NCI-H1694 treated with DMSO at 0.1 percent for 48 hours (cell line): ENCODE data around the gene DOCK4.

Experiments used
- DNase-seq: peaks from one replicate; lab custom pipeline; 2025; lab: John Stamatoyannopoulos, UW

DOCK4 gene

DNA sequence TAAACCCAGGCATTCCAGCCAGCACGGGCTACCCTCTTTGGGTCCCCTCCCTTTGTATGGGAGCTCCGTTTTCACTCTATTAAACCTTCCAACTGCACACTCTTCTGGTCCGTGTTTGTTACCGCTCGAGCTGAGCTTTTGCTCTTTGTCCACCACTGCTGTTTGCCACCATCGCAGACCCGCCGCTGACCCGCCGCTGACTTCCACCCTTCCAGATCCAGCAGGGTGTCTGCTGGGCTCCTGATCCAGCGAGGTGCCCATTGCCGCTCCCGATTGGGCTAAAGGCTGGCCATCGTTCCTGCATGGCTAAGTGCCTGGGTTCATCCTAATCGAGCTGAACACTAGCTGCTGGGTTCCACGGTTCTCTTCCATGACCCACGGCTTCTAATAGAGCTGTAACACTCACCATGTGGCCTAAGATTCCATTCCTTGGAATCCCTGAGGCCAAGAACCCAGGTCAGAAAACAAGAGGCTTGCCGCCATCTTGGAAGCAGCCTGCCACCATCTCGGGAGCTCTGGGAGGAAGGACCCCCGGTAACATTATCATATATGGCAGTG lies 14.8 kb upstream of the DOCK4 start:
- DNase-seq = no peak

- DNase-seq = no peak
Observed at GRCh38 chr7:112215787-112216186, 9.6 kb upstream of the DOCK4 start.

GRCh38 chr7:112214883-112215282 lies 8.7 kb upstream of the DOCK4 start:
- no peak for DNase-seq

- no peak for DNase-seq
Observed at GRCh38 chr7:112214268-112214667, 8.1 kb upstream of the DOCK4 start.

DNA sequence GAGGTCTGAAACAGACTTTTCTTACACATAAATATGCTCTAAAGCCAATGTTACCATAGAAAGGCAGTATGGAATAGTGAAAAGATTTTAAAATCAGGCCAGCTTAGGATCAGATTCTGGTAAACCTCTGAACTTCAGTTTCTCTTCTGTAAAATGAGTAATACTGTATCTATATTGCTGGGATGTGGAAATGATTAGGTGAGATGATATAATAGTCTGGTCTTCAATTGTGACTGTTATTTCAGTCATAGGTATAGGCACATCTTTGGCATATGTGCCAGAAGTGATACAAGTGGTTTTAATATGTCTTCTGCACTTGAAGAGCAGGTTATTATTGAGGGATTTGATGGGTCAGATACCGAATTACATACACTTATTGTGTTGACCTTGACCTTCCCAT lies 7.5 kb upstream of the DOCK4 start:
- no peak for DNase-seq

DNA sequence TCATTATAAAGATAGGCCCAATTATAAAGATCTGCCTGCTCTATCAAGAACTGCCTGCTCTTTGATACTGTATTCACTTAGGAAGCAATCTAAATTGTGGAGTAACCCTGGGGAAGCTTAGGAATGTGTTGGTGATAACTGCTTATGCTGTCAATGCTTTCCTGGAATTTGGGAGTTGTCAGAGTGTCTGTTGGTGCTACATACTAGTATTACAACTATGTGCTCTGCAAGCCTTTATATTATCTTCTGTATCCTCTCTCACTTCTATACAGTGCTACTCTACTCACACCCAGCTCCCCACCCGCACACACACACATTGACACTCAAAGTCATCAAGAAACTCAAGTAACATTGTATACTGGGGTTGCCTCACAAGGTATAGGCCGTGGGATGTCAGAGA lies 6.4 kb upstream of the DOCK4 start:
- DNase-seq = no peak

GRCh38 chr7:112211348-112211907 lies 5.2 kb upstream of the DOCK4 start:
- no peak for DNase-seq

- no peak for DNase-seq
Observed at GRCh38 chr7:112207765-112208164, 1.6 kb upstream of the DOCK4 start.

- no peak for DNase-seq
Observed at GRCh38 chr7:112206991-112207592, 893 bp upstream of the DOCK4 start.

GRCh38 chr7:112205343-112206237 lies 609 bp downstream of the DOCK4 start:
- DNase-seq = no peak

DNA sequence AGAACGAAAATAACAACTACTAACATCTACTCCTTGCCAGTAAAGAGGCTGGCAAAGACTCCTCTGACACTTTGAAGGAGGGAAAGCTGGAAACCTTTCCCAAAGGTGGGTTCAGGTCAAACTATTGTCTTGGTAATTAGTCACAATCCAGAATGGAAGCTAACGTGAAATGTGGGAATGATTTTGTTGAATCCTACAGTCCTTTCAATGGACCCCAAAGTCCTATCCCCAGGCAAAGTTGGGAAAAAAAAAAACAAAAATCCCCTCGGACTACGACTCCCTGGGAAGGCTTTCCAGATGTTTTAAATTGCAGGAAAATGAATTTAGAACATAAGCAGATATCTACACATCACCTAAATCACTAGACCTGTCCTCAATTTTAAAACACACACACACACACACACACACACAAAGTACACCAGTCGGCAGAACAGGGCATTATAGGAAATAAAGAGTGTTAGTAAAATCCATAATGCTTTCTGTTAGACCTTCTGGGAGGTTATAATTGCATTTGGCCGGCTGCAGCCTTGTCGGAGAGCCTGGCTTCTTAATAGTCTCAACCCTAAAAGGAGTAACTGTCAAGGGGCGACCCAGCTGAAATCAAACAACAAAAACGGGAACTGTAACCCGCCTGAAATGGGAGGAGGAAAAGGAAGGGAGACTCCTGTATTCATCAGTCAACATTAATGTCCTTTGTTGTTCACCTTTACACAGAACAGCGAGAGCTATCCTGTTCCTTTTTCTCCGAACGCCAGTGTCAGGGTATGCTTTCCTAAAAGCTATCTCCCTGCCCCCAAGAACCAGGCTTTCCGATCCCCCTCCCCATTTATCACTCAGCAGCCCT lies 1.5 kb downstream of the DOCK4 start:
- no peak for DNase-seq

- no peak for DNase-seq
Observed at GRCh38 chr7:112203365-112203739, 2.8 kb downstream of the DOCK4 start.

DNA sequence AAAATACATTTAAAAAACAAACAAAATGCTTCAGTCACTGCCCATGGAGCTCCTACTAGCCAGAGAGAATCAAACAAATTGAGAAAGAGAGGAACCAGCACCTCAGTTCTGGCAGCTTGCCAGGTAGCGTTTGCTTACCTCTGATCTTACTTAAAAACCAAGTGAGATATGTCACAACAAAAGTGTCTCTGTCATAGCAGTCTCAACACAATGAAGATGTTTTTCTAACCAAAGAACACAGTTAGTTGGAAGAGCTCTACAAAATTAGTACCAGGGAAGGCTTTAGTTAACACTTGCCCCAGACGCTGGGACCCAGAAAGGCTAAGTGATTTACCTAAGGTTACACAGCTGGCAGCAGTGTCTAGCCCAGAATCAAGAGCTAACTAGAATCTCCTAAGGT lies 3.4 kb downstream of the DOCK4 start:
- DNase-seq = no peak

GRCh38 chr7:112201839-112202238 lies 4.4 kb downstream of the DOCK4 start:
- no peak for DNase-seq

DNA sequence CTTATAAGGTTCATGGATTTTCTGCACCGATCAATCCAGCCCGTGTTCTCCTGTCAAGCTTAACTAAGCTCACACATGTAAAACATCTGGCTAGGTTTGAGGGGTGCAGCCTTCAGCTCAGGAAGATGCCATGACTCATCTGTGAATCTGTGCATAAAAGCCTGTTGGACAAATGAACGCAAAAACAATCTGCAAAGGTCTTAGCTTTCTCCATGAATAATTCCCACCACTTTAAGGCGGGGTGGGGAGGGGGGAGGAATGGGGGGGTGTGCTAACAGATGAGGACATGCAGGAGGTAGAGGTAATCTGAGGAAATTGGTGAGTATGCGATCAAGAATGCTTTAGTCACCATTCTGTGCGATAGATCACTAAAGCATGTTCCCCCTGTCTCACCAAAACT lies 4.8 kb downstream of the DOCK4 start:
- DNase-seq = no peak

GRCh38 chr7:112199672-112200071 lies 6.5 kb downstream of the DOCK4 start:
- DNase-seq = no peak

DNA sequence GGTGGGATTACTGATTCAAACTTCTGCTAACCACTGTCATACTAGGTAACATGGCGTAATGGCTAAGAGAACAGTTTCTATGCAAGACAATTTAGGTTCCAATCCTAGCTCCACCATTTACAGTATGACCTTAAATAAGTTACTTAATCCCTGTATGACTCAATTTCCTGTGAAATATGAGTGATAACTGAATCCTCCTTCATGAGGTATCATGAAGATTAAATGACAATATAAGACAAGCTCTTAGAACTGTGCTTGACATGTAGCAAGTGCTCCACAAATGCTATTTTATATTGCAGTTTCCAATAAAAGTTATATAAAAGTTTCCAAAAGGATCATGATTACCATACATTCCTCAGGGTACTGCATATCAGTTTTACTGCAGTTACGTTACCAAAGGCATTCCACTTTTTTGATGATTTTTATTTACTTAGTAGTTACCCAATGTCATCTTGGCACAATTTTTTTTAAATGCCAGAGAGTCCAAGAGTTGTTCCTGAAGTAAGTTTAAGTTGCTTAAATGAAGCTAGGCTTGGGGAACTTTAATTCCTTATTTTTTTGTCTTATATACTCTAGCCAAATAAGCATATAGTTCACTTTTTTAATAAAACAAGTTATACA lies 7.1 kb downstream of the DOCK4 start:
- no peak for DNase-seq

GRCh38 chr7:112197322-112197721 lies 8.9 kb downstream of the DOCK4 start:
- DNase-seq = no peak

DNA sequence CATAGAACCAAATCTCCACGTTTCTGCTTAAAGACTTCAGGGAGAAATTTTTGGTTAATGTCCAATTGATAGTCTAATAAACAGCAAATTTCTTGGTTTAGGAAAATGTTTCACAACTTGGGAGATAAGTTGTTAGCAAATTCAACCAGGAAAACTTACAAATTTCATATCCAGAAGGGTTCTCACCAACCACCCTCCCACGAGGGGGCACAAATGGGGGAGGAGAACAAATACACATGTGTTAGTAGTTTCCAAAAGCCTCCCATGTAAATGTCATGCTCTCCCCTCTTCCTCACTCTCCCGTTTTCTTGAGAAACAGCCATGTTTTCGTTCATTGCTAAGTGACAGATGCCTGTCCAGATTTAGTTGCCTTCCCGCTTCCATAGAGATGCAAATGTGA lies 10.5 kb downstream of the DOCK4 start:
- DNase-seq = no peak

DNA sequence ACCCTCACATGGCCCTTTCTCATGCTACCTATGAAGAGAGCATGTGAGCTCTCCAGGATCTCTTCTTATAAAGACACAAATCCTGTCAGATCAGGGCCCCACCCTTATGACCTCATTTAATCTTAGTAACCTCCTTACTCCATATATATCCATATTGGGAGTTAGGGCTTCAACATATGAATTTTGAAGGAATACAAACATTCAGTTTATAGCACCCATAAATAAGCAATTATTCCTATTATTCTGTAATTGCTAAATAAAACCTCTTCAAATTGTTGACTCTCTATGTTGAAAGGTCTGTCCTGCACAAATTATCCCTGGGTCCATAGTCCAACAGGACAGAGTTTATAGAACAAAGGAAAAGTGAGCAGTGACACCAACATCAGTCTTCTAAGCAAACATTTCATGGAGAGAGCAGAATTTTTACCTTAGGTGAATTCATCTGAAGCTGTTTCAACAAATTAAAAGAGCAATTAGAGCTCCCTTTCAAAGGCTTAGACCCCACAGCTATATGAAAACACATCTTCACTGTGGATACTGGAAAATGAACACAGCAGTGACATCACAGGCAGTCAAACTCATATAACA lies 12.2 kb downstream of the DOCK4 start:
- no peak for DNase-seq
